HG02798 (cell line): ENCODE results near the gene NR3C1.

Experiments used
- ATAC-seq: cut with Tn5 transposase; IDR thresholded peaks from one replicate; pipeline ENCODE4 v1.9.1; 2021; ENCODE audit warnings: mild to moderate bottlenecking; ENCODE audit not compliant: unreplicated experiment, poor library complexity

The NR3C1 gene

GRCh38 chr5:143315929-143316328 is 87.6 kb downstream of the NR3C1 start:
- ATAC-seq = no peak

- no peak for ATAC-seq
Observed at GRCh38 chr5:143315214-143315613, 88.3 kb downstream of the NR3C1 start.

GRCh38 chr5:143314659-143315058 is 88.8 kb downstream of the NR3C1 start:
- ATAC-seq = no peak

GRCh38 chr5:143314099-143314498 is 89.4 kb downstream of the NR3C1 start:
- ATAC-seq = no peak

GRCh38 chr5:143313298-143313852 is 90.1 kb downstream of the NR3C1 start:
- ATAC-seq = no peak

GRCh38 chr5:143312822-143313221 is 90.7 kb downstream of the NR3C1 start:
- ATAC-seq = no peak

- no peak for ATAC-seq
Observed at GRCh38 chr5:143311955-143312354, 91.5 kb downstream of the NR3C1 start.

GRCh38 chr5:143311428-143311827 is 92.1 kb downstream of the NR3C1 start:
- ATAC-seq = no peak

GRCh38 chr5:143309661-143310431 is 93.6 kb downstream of the NR3C1 start:
- no peak for ATAC-seq

GRCh38 chr5:143308731-143309130 is 94.8 kb downstream of the NR3C1 start:
- ATAC-seq = no peak

GRCh38 chr5:143306040-143306439 is 97.4 kb downstream of the NR3C1 start:
- ATAC-seq = no peak

- no peak for ATAC-seq
Observed at GRCh38 chr5:143304836-143305475, 98.5 kb downstream of the NR3C1 start.

GRCh38 chr5:143302341-143303045 is 101.0 kb downstream of the NR3C1 start:
- ATAC-seq = no peak

GRCh38 chr5:143297756-143298155 is 105.7 kb downstream of the NR3C1 start:
- ATAC-seq = no peak

GRCh38 chr5:143290125-143290524 is 113.4 kb downstream of the NR3C1 start:
- ATAC-seq = no peak

- ATAC-seq = no peak
Observed at GRCh38 chr5:143284521-143284920, 119.0 kb downstream of the NR3C1 start.

GRCh38 chr5:143284002-143284401 is 119.5 kb downstream of the NR3C1 start:
- ATAC-seq = no peak

GRCh38 chr5:143281226-143281625 is 122.3 kb downstream of the NR3C1 start:
- ATAC-seq = no peak

- ATAC-seq = no peak
Observed at GRCh38 chr5:143279698-143280097, 123.8 kb downstream of the NR3C1 start.

GRCh38 chr5:143277536-143277935 is 126.0 kb downstream of the NR3C1 start:
- ATAC-seq = no peak
